Stimulated activated CD4-positive, alpha-beta T cell treated with anti-CD3 and anti-CD28 coated beads, Interleukin-1b, Interleukin-23, amount 100 ng/mL, for 1 hour (primary cell): ENCODE data around the gene PHB1.
A peak's percentile ranks its signal among the peaks of the same experiment; 100 is the strongest.
"Not testable (repeated sequence)": the region's sequence is repeated elsewhere in the genome, so short reads cannot be mapped to it uniquely, and the experiment has no call there.

ENCODE experiments used
- DNase-seq, 2 donors: peaks; one replicate each; pipeline ENCODE4 v3.0.0-alpha.2; 2020; ENCODE audit warnings: low read depth in 2 of 2

Gene PHB1

GRCh38 chr17:49406421-49407061, 8.1 kb downstream of the PHB1 start:
- no peak for DNase-seq

DNA sequence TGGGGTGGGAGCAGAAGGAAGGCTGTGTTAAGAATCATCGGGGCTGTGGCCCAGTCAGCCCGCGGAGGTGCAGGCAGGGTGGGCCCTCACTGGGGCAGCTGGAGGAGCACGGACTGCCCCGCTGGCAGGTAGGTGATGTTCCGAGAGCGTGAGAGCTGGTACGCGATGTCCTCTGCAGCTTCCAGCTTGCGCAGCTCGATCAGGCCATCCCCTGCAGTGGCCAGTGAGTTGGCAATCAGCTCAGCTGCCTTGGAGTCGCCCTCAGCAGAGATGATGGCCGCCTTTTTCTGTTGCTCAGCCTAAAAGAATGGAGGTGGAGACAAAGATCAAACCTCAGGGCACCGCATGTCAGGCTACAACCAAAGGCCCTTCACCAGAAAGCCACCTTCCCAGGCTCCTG, 9.8 kb downstream of the PHB1 start:
- no peak for DNase-seq

GRCh38 chr17:49404361-49404760, 10.3 kb downstream of the PHB1 start:
- no peak for DNase-seq

GRCh38 chr17:49403514-49404289, 11.0 kb downstream of the PHB1 start:
- no peak for DNase-seq

DNA sequence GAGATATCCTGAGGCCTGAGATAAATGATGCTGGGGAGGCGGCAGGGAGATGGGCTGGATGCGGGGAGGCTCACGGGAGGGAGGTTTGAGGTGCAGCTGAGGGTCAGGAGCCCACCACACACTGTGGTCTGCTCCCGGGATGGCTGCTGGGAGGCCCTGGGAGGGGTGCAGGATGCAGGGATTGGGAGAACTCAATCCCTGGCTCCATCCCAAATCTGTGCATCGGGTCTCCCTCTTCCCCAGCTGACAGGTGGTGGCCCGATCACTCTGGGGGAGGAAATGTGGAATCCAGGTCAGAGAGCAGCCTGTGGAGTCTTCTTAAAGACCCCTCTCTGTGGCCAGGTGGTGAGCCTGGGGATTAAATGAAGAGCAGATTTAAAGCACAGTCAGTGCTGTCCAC, 12.0 kb downstream of the PHB1 start:
- DNase-seq, result no peak

- no peak for DNase-seq
These were observed 12.6 kb downstream of the PHB1 start for GRCh38 chr17:49401971-49402611.

GRCh38 chr17:49399995-49400394, 14.7 kb downstream of the PHB1 start:
- DNase-seq, result no peak

DNA sequence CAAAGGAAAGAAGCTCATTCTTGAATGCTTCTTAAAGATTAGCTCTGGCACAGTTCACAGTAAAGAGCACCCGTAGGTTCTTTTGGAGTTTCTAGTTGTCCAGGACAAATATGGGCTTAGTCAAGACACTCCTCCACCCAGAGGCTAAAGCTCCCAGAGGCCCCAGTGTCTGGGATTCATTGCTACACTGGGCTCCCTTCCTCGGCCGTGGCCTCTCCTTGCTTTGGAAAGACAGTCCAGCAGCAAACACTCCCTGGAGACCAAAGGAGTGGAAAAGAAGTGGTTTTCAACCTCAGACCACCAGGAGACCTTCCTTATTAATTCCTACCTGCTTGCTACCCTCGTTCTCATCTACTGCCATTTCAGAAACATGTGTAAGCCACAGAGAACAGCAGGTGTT, 17.1 kb downstream of the PHB1 start:
- no peak for DNase-seq

DNA sequence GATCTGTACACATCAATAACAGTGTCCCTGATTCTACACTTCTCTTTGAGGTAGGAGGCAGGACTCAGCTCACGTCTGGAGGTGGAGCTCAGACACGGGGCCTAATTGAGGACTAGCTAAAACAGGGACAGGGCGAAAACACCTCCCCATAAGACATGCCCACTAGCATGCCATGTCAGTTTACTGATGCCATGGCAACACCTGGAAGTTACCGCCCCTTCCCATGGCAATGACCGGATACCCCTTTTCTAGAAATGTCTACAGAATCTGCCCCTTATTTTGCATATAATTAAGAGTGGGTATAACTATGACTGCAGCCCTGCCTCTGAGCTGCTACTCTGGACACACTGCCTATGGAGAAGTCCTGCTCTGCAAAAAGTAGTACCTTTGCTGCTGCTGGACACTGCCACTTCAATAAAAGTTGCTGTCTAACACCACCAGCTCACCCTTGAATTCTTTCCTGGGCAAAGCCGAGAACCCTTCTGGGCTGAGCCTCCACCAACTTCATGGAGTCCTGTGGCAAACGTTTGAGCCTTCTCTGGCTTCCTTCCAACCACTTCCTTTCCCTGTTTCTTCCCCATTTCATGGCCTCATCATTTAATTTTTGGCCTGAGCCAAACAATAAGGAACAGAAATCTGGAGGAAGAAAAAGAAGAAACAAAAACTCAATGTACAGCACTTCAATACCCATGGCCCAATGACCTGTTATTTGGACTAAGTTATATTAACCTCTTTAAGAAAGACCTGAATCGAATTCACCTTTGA, 21.0 kb downstream of the PHB1 start:
- no peak for DNase-seq

GRCh38 chr17:49390548-49391324, 23.9 kb downstream of the PHB1 start:
- no peak for DNase-seq

DNA sequence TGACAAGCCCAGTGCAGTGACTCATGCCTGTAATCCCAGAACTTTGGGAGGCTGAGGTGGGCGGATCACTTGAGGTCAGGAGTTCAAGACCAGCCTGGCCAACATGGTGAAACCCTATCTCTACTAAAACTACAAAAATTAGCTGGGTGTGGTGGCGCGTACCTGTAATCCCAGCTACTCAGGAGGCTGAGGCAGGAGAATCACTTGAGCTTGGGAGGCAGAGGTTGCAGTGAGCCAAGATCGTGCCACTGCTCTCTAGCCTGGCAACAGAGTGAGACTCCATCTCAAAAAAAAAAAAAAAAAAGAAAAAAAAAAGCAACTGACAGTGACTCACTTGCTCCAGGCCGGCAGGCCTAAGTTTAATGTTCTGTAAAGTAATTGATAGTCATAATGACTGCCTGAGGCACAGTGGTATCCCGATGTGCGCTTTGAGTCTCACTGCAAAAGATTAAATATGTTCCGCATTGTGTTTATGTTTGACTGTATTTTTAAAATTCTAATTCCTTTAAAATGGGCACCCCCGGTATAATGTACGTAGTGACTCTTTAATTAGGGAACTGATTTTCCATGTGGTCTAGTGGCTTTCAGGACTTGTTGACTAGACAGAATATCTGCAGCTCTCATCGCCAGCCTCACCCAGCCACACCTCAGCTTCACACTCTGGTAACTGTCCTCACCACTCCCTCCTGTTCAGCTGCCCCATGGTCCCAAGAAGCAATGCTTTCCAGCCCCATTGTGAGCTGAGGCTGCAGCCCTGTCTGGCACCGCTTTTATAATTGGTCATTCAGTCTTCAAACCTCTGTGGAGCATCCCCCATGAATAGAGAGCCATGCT, 25.0 kb downstream of the PHB1 start:
- DNase-seq, result not testable (repeated sequence)

DNA sequence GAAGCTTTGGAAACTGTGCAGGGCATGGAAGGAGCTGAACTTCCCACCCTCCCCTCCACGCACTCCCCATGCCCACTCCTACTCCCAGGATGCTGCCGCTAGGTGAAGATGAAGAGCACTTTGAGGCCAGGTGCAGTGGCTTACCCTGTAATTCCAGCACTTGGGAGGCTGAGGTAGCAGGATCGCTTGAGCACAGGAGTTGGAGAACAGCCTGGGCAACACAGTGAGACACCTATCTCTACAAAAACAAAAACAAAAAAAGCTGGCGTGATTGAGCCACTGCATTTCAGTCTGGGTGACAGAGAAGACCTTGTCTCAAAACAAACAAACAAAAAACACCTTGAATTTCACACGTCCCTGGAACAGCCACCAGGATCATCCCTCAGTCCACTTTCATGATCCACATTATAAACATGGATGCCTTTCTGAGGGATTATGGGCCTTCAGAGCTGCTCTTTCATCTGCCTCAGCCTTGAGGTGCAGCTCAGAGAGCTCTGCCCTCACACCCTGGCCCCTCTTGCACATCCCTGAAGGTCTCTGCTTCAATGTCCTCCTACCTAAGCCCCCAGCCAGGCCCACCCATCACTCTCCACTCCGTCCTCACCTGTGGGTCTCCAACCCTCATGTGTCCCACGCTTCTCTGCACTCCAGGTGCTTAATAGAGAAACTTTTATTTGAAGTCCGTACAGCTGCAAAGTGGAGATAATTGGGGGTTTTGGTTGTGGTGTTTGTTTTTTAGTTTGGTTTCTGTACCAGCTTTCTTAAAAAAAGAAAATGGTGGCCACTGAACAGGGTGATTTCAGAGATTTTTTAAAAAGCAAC, 25.8 kb downstream of the PHB1 start:
- no peak for DNase-seq

DNA sequence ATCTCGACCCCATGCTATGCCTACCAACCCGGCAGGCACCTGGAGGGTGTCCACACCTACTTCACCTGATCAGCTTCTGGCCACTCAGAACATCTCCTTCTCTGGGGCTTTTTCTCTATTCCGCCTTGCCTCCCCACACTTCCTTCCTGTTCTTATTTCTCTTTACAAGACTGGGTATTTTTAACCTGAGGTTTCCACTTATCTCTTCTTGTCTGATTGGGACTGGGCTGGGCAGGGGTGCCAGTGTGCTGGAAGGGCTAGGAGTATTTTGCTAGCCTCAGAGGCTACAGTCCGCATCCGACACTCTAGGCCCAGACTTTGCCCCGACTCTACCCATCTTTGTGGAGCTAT, 26.4 kb downstream of the PHB1 start:
- DNase-seq, result peak in 1 of 2 donors; percentile 13

DNA sequence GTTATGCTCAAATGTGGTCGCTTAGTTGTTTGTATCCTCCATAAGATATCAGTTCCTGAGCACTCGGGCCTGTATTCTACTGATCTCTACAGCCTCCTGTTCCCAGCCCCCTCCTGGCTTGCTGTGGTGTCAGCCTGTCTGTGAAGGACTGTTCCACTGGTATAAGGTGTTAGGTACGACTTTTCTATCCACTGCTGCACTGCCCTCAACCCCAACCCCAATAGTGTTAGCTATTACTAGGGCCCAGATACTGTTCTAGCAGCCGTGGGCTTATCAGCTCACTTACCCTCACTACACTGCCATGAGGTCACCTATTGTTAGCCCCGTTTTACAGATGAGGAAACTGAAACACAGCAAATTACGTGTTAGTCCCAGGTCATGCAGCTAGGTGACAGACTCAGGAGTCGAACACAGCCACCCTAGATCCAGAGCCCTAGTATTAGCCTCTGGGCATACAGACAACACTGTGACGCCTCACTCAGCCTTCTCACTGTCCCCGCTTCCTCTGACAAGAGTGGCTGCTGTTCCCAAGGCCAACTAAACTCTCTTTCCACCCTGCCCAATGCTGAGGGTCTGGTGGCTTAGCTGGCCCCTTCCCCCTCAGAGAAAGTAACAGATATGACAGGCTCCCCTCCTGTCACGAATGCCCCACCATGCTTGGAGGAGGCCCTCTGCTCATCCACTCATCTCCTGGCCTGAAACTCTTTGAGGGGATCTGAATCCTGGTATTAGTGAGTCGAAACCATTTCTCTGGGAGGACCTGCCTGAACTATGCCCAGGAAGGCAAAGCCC, 27.0 kb downstream of the PHB1 start:
- no peak for DNase-seq

- no peak for DNase-seq
These were observed 28.3 kb downstream of the PHB1 start for GRCh38 chr17:49386373-49386772.

DNA sequence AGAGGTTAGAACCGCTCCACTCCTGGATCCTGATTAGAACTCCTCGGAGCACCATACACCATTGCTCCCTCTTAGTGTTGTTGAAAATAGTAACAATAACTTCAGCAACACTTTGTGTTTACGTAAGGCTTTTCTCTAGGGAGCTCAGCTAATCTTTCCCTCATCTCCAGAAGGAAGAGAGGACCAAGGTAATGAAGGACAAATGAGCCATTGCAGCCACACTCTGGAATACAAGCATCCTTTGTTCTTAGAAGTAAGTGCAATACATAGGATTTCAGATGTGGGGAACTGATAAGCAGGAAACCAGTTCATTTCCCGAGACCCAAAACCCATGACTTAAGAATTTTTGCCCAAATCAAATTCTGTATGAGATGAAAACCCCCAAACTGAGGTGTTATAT, 29.7 kb downstream of the PHB1 start:
- no peak for DNase-seq

GRCh38 chr17:49383060-49383459, 31.6 kb downstream of the PHB1 start:
- DNase-seq, result no peak

DNA sequence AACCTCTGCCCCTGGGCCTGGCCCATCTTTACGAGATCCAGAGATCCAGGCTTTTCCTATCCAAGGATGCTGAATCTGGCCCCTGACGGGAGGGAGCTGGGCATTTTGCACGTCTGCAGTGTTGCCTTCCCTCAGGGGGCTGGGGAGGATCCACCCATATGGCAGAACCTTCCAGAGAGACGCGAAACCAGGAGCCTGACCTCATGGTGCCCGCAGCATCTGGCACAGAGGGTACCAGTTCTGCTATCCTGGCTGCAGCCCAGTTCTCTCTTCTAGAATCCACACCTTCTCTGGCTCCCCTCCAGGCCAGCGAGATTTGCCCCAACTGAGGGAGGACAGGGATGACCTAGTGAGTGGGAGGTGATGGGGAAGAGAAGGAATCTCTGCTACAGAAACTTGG, 32.1 kb downstream of the PHB1 start:
- DNase-seq, result no peak

DNA sequence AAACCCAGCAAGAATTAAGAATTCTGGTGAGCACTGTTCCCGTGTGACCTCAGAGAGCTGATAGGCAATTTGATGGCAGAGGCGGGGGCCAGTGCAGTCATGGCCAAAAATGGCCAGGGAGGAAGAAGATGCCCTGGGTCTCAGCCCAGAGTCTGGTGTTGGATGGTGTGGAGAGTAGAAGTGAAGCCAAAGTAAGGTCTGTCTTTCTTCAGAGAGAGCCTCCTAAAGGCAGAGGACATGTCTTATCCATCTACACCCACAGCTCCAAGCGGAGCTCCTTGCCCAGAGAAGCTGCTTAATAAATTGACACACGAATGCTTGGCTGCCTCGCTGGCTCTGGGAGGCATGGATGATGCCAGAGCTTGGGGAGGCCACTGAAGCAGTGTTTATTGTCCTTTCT, 32.9 kb downstream of the PHB1 start:
- DNase-seq, result no peak
